OCI-LY7 (cell line): ENCODE results near the gene BABAM1. TPM values are rescaled to one million over a fixed set of nuclear protein-coding genes. Genes with fewer than 3 reads are reported as not detected.
A peak's percentile ranks its signal among the peaks of the same experiment; 100 is the strongest.

Experiments used
- BruUV-seq: library from RNA; stranded (reverse); fragments of 400-500 nt; replicated peaks from 2 replicates; lab custom pipeline; 2021; lab: Mats Ljungman, UMichigan
- CTCF ChIA-PET: fragments of 300-600 bp; sonication (Branson Sonifier 250); formaldehyde crosslinking; loops from one replicate; lab custom pipeline; 2022; ENCODE audit warnings: antibody characterized with exemption; ENCODE audit not compliant: unreplicated experiment; lab: Charles Lee
- POLR2A ChIA-PET: fragments of 300-600 bp; sonication (Branson Sonifier 250); formaldehyde crosslinking; loops from one replicate; lab custom pipeline; 2022; ENCODE audit warnings: antibody characterized with exemption; lab: Charles Lee
- DNase-seq: peaks from one replicate; pipeline ENCODE4 v3.0.0-alpha.2; 2015; ENCODE audit warnings: low spot score
- H2AFZ ChIP-seq: fragments of 200-600 bp; sonication (generic), shearing (Covaris generic); 2 replicates; pipeline ENCODE4 v1.6.1; 2014; ENCODE audit warnings: mild to moderate bottlenecking, antibody characterized with exemption, low read length, moderate library complexity
- H3K27ac ChIP-seq: fragments of 200-600 bp; sonication (generic); 2 replicates; pipeline ENCODE4 v1.5.1; 2014; ENCODE audit warnings: mixed run types, low read depth, mild to moderate bottlenecking, moderate library complexity, low read length, inconsistent platforms; ENCODE audit not compliant: poor library complexity, severe bottlenecking
- H3K36me3 ChIP-seq: fragments of 200-600 bp; sonication (generic); 2 replicates; pipeline ENCODE4 v1.6.1; 2014; ENCODE audit warnings: mild to moderate bottlenecking, antibody characterized with exemption, low read length, moderate library complexity, mixed read lengths; ENCODE audit not compliant: insufficient read depth
- H3K4me1 ChIP-seq: fragments of 200-600 bp; sonication (generic); 2 replicates; pipeline ENCODE4 v1.5.1; 2014; ENCODE audit warnings: mild to moderate bottlenecking, low read length; ENCODE audit not compliant: insufficient read depth, poor library complexity, severe bottlenecking
- H3K4me2 ChIP-seq: fragments of 200-600 bp; sonication (generic); 2 replicates; pipeline ENCODE4 v1.6.1; 2014; ENCODE audit warnings: mild to moderate bottlenecking, low read length
- H3K4me3 ChIP-seq: fragments of 200-600 bp; sonication (generic); 2 replicates; pipeline ENCODE4 v1.5.1; 2014; ENCODE audit warnings: mild to moderate bottlenecking, low read depth, low read length; ENCODE audit not compliant: poor library complexity, severe bottlenecking
- H3K79me2 ChIP-seq: fragments of 200-600 bp; sonication (generic); 2 replicates; pipeline ENCODE4 v1.6.1; 2016; ENCODE audit warnings: low read depth, mild to moderate bottlenecking, low read length, moderate library complexity, mixed read lengths; ENCODE audit not compliant: insufficient read depth
- H3K9me2 ChIP-seq: fragments of 200-600 bp; sonication (generic); 2 replicates; pipeline ENCODE4 v1.6.1; 2016; ENCODE audit warnings: mild to moderate bottlenecking, low read length, mixed read lengths; ENCODE audit not compliant: insufficient read depth
- H3K9me3 ChIP-seq: fragments of 200-600 bp; sonication (generic); 2 replicates; pipeline ENCODE4 v1.6.1; 2014; ENCODE audit warnings: mild to moderate bottlenecking, mixed run types, low read length, mixed read lengths
- H4K20me1 ChIP-seq: fragments of 200-600 bp; sonication (generic); 2 replicates; pipeline ENCODE4 v1.6.1; 2014; ENCODE audit warnings: mild to moderate bottlenecking, antibody characterized with exemption, low read length, moderate library complexity, mixed read lengths; ENCODE audit not compliant: insufficient read depth
- intact Hi-C: fragments of 100-400 bp; cut with micrococcal nuclease; formaldehyde crosslinking; loops from one replicate; pipeline ENCODE4 v1.10.0; 2022; ENCODE audit not compliant: unreplicated experiment
- total RNA-seq, 2 experiments: library from RNA; depleted of rRNA in 1 of 2; stranded (reverse); fragments of >200 nt in 1 of 2; shearing (Covaris generic) in 1 of 2; gene quantifications; 2 replicates each; pipeline ENCODE4 v1.2.3, GENCODE V29; 2014 to 2022
- TF ChIP-seq, protein P1 (sequence below): fragments of 200-600 bp; sonication (generic); conservative IDR thresholded peaks from 2 replicates; pipeline ENCODE4 v1.5.1; 2014; ENCODE audit warnings: mild to moderate bottlenecking, antibody characterized with exemption, low read length, moderate library complexity, mixed read lengths

BABAM1 gene
- total RNA-seq, 2 experiments from 2014 or later: 79.0 to 118 TPM

- no peaks in the 10 kb centered on the region for H4K20me1 ChIP-seq
- 0 out of 2 replicates have a peak, but pooled peaks cover under 1% of the 10 kb centered on the region for H3K36me3 ChIP-seq
- H3K9me3 ChIP-seq: no peaks in the 10 kb centered on the region
- H3K4me3 ChIP-seq: no peak overlapping the region
- H3K9me2 ChIP-seq: no peaks in the 10 kb centered on the region
- H3K4me1 ChIP-seq: peaks cover 15% of the 10 kb centered on the region
- DNase-seq: no peak
- peak overlapping the region; percentile 53; the same call in 1 of the 2 replicates for H3K4me2 ChIP-seq
- ChIA-PET CTCF (interaction anchor here (0.6 kb wide), 1 partner anchor 36 kb away, joined by 3 read pairs; no protein-coding TSS in a partner anchor), POLR2A (no interaction called here)
- TF ChIP-seq, protein P1, sequence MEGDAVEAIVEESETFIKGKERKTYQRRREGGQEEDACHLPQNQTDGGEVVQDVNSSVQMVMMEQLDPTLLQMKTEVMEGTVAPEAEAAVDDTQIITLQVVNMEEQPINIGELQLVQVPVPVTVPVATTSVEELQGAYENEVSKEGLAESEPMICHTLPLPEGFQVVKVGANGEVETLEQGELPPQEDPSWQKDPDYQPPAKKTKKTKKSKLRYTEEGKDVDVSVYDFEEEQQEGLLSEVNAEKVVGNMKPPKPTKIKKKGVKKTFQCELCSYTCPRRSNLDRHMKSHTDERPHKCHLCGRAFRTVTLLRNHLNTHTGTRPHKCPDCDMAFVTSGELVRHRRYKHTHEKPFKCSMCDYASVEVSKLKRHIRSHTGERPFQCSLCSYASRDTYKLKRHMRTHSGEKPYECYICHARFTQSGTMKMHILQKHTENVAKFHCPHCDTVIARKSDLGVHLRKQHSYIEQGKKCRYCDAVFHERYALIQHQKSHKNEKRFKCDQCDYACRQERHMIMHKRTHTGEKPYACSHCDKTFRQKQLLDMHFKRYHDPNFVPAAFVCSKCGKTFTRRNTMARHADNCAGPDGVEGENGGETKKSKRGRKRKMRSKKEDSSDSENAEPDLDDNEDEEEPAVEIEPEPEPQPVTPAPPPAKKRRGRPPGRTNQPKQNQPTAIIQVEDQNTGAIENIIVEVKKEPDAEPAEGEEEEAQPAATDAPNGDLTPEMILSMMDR: no peak
- H3K79me2 ChIP-seq: no peaks in the 10 kb centered on the region
- intact Hi-C loops: no loop called here
- no TSS peak for BruUV-seq
- H3K27ac ChIP-seq: no peak overlapping the region
- H2AFZ ChIP-seq: no peak overlapping the region
These were observed 60.6 kb downstream of the BABAM1 start for GRCh38 chr19:17327654-17328516.

Other genes with a start within 250 kb of the BABAM1 start
- gene CPAMD8, start 240.6 kb upstream of the BABAM1 start, total RNA-seq (2014; rRNA removed; shearing (Covaris generic)): 0.32 TPM in 1 of 2 replicates, not detected in the other
- gene CPAMD8, start 240.6 kb upstream of the BABAM1 start, total RNA-seq (2022): 1.2 TPM in 2 replicates
- 47.3 and 50.7 TPM in 2 replicates for gene HAUS8, start 192.0 kb upstream of the BABAM1 start, total RNA-seq (2014; rRNA removed; shearing (Covaris generic))
- 74.1 and 107 TPM in 2 replicates for gene HAUS8, start 192.0 kb upstream of the BABAM1 start, total RNA-seq (2022)
- gene MYO9B, start 191.7 kb upstream of the BABAM1 start, total RNA-seq (2014; rRNA removed; shearing (Covaris generic)): 74.7 and 84.9 TPM in 2 replicates
- 144 and 150 TPM in 2 replicates for gene MYO9B, start 191.7 kb upstream of the BABAM1 start, total RNA-seq (2022)
- 31.2 TPM in 2 replicates for gene USE1, start 52.1 kb upstream of the BABAM1 start, total RNA-seq (2014; rRNA removed; shearing (Covaris generic))
- 25.4 and 28.6 TPM in 2 replicates for gene USE1, start 52.1 kb upstream of the BABAM1 start, total RNA-seq (2022)
- gene OCEL1, start 41.2 kb upstream of the BABAM1 start, total RNA-seq (2014; rRNA removed; shearing (Covaris generic)): 5.9 and 10.2 TPM in 2 replicates
- 29.5 and 38.8 TPM in 2 replicates for gene OCEL1, start 41.2 kb upstream of the BABAM1 start, total RNA-seq (2022)
- gene NR2F6, start 21.5 kb upstream of the BABAM1 start, total RNA-seq (2014; rRNA removed; shearing (Covaris generic)): 31.0 and 39.2 TPM in 2 replicates
- 30.0 and 33.1 TPM in 2 replicates for gene NR2F6, start 21.5 kb upstream of the BABAM1 start, total RNA-seq (2022)
- 2.4 and 3.1 TPM in 2 replicates for gene USHBP1, start 2.7 kb upstream of the BABAM1 start, total RNA-seq (2014; rRNA removed; shearing (Covaris generic))
- gene USHBP1, start 2.7 kb upstream of the BABAM1 start, total RNA-seq (2022): 6.5 and 7.6 TPM in 2 replicates
- 35.2 and 45.1 TPM in 2 replicates for gene ANKLE1, start 14.5 kb downstream of the BABAM1 start, total RNA-seq (2014; rRNA removed; shearing (Covaris generic))
- 53.7 and 59.4 TPM in 2 replicates for gene ANKLE1, start 14.5 kb downstream of the BABAM1 start, total RNA-seq (2022)
- 11.6 TPM in 2 replicates for gene ABHD8, start 36.0 kb downstream of the BABAM1 start, total RNA-seq (2014; rRNA removed; shearing (Covaris generic))
- gene ABHD8, start 36.0 kb downstream of the BABAM1 start, total RNA-seq (2022): 17.3 and 18.9 TPM in 2 replicates
- gene MRPL34, start 38.4 kb downstream of the BABAM1 start, total RNA-seq (2014; rRNA removed; shearing (Covaris generic)): 174 and 182 TPM in 2 replicates
- 168 and 173 TPM in 2 replicates for gene MRPL34, start 38.4 kb downstream of the BABAM1 start, total RNA-seq (2022)
- 36.6 and 39.2 TPM in 2 replicates for gene DDA1, start 42.1 kb downstream of the BABAM1 start, total RNA-seq (2014; rRNA removed; shearing (Covaris generic))
- 48.8 and 57.9 TPM in 2 replicates for gene DDA1, start 42.1 kb downstream of the BABAM1 start, total RNA-seq (2022)
- 4.3 and 5.9 TPM in 2 replicates for gene ANO8, start 67.4 kb downstream of the BABAM1 start, total RNA-seq (2014; rRNA removed; shearing (Covaris generic))
- 12.8 and 13.5 TPM in 2 replicates for gene ANO8, start 67.4 kb downstream of the BABAM1 start, total RNA-seq (2022)
- 83.2 and 103 TPM in 2 replicates for gene GTPBP3, start 70.1 kb downstream of the BABAM1 start, total RNA-seq (2014; rRNA removed; shearing (Covaris generic))
- 104 and 113 TPM in 2 replicates for gene GTPBP3, start 70.1 kb downstream of the BABAM1 start, total RNA-seq (2022)
- 0.16 and 0.28 TPM in 2 replicates for gene PLVAP, start 109.9 kb downstream of the BABAM1 start, total RNA-seq (2014; rRNA removed; shearing (Covaris generic))
- gene PLVAP, start 109.9 kb downstream of the BABAM1 start, total RNA-seq (2022): 0.31 and 1.5 TPM in 2 replicates
- 2.4 and 2.9 TPM in 2 replicates for gene CCDC194, start 126.8 kb downstream of the BABAM1 start, total RNA-seq (2014; rRNA removed; shearing (Covaris generic))
- 8.5 and 8.8 TPM in 2 replicates for gene CCDC194, start 126.8 kb downstream of the BABAM1 start, total RNA-seq (2022)
- 101 and 134 TPM in 2 replicates for gene BST2, start 138.2 kb downstream of the BABAM1 start, total RNA-seq (2014; rRNA removed; shearing (Covaris generic))
- 114 and 146 TPM in 2 replicates for gene BST2, start 138.2 kb downstream of the BABAM1 start, total RNA-seq (2022)
- gene MVB12A, start 152.6 kb downstream of the BABAM1 start, total RNA-seq (2014; rRNA removed; shearing (Covaris generic)): 47.4 and 57.3 TPM in 2 replicates
- 55.5 and 65.1 TPM in 2 replicates for gene MVB12A, start 152.6 kb downstream of the BABAM1 start, total RNA-seq (2022)
- gene TMEM221, start 181.2 kb downstream of the BABAM1 start, total RNA-seq (2014; rRNA removed; shearing (Covaris generic)): not detected in 2 replicates
- not detected in 2 replicates for gene TMEM221, start 181.2 kb downstream of the BABAM1 start, total RNA-seq (2022)
- gene NXNL1, start 193.5 kb downstream of the BABAM1 start, total RNA-seq (2014; rRNA removed; shearing (Covaris generic)): not detected in 2 replicates
- gene NXNL1, start 193.5 kb downstream of the BABAM1 start, total RNA-seq (2022): not detected in 2 replicates
- 2.5 and 3.3 TPM in 2 replicates for gene SLC27A1, start 203.1 kb downstream of the BABAM1 start, total RNA-seq (2014; rRNA removed; shearing (Covaris generic))
- gene SLC27A1, start 203.1 kb downstream of the BABAM1 start, total RNA-seq (2022): 2.7 and 3.2 TPM in 2 replicates
- 86.5 and 107 TPM in 2 replicates for gene PGLS, start 244.2 kb downstream of the BABAM1 start, total RNA-seq (2014; rRNA removed; shearing (Covaris generic))
- 146 and 158 TPM in 2 replicates for gene PGLS, start 244.2 kb downstream of the BABAM1 start, total RNA-seq (2022)